Stimulated activated memory B cell treated with anti-CD40 and anti-IgM and Interleukin-4, amounts not matched to agents 10 μg/mL and 1 μg/mL and 100 μg/mL, for 72 hours (primary cell): ENCODE data around the gene PCDH8.

ENCODE experiments used
- ATAC-seq: fragments of 150-1000 bp; cut with Tn5 transposase; 2 replicates; pipeline ENCODE4 v1.10.0; 2021
- H3K27ac Mint-ChIP-seq: one replicate; pipeline ENCODE4 v1.8.0; 2022; ENCODE audit warnings: mild to moderate bottlenecking, mixed read lengths
- H3K27me3 Mint-ChIP-seq: one replicate; pipeline ENCODE4 v1.8.0; 2022; ENCODE audit warnings: mixed read lengths
- H3K36me3 Mint-ChIP-seq: one replicate; pipeline ENCODE4 v1.8.0; 2022; ENCODE audit warnings: mixed read lengths
- H3K4me1 Mint-ChIP-seq: one replicate; pipeline ENCODE4 v1.8.0; 2022; ENCODE audit warnings: mixed read lengths
- H3K4me3 Mint-ChIP-seq: one replicate; pipeline ENCODE4 v1.8.0; 2022; ENCODE audit warnings: mild to moderate bottlenecking, moderate library complexity, mixed read lengths
- H3K9me3 Mint-ChIP-seq: one replicate; pipeline ENCODE4 v1.8.0; 2022; ENCODE audit warnings: mixed read lengths

Gene PCDH8

GRCh38 chr13:52810011-52810410 lies 38.4 kb downstream of the PCDH8 start:
- ATAC-seq, result no peak
- Mint-ChIP-seq H3K27me3 (peaks cover 28% of the 10 kb centered on the region), H3K9me3 (no peaks in the 10 kb centered on the region), H3K4me1 (peaks cover 7% of the 10 kb centered on the region), H3K36me3 (no peaks in the 10 kb centered on the region), H3K27ac (no peak overlapping the region), H3K4me3 (no peak overlapping the region)

- peak; percentile 78 for ATAC-seq
- Mint-ChIP-seq H3K27me3 (peaks cover 31% of the 10 kb centered on the region), H3K27ac (no peak overlapping the region), H3K36me3 (no peaks in the 10 kb centered on the region), H3K4me3 (no peak overlapping the region), H3K9me3 (no peaks in the 10 kb centered on the region), H3K4me1 (peaks cover 7% of the 10 kb centered on the region)
Measured at GRCh38 chr13:52809310-52809769, 39.1 kb downstream of the PCDH8 start.

DNA sequence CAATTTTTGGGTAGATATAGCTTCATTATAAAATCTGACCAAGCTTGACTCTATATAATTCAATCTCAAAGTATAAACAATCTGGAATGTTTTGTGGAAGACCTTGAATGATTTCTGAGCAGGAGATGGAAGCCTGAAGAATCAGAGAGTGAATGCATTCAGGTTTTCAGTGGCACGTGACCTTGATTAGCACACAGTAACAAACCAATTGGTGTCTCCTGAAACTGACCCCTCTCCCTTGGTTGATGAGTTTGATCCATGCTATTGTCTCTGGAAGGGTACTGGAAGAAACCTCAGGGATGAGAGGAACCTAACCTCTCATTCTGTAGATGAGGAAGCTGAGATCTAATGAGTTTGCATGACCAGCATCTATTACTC lies 39.6 kb downstream of the PCDH8 start:
- Mint-ChIP-seq H3K36me3 (no peaks in the 10 kb centered on the region), H3K27ac (no peak overlapping the region), H3K4me3 (no peak overlapping the region), H3K9me3 (no peaks in the 10 kb centered on the region), H3K4me1 (peaks cover 7% of the 10 kb centered on the region), H3K27me3 (peaks cover 31% of the 10 kb centered on the region)
- no peak for ATAC-seq

DNA sequence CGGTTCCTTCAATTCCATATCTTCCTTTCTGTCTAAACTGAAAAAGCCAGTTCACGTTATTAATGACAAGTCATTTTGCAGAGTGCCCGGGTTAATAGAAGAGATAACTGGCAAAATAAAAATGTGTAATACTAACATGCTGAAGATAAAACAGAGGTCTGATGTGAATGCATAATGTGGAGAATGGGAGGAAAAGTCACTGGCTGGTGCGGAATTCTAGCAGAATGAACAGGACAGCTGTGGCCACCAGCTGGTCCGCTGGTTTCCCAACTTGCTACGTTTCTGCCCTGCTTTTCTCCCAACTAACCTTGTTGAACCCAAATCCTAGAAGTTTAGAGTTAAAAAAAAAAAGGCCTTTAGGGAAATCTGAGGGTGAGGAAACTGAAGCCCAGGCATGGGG lies 42.4 kb downstream of the PCDH8 start:
- no peaks in the 10 kb centered on the region for H3K9me3 Mint-ChIP-seq
- peaks cover 7% of the 10 kb centered on the region for H3K4me1 Mint-ChIP-seq
- peaks cover 41% of the 10 kb centered on the region for H3K27me3 Mint-ChIP-seq
- no peaks in the 10 kb centered on the region for H3K36me3 Mint-ChIP-seq
- H3K4me3 Mint-ChIP-seq, result no peak overlapping the region
- no peak overlapping the region for H3K27ac Mint-ChIP-seq
- ATAC-seq, result no peak

GRCh38 chr13:52804202-52804641 lies 44.2 kb downstream of the PCDH8 start:
- ATAC-seq, result no peak
- H3K36me3 Mint-ChIP-seq, result no peaks in the 10 kb centered on the region
- peaks cover 41% of the 10 kb centered on the region for H3K27me3 Mint-ChIP-seq
- H3K4me3 Mint-ChIP-seq, result no peak overlapping the region
- H3K4me1 Mint-ChIP-seq, result peaks cover 3% of the 10 kb centered on the region
- no peak overlapping the region for H3K27ac Mint-ChIP-seq
- no peaks in the 10 kb centered on the region for H3K9me3 Mint-ChIP-seq

DNA sequence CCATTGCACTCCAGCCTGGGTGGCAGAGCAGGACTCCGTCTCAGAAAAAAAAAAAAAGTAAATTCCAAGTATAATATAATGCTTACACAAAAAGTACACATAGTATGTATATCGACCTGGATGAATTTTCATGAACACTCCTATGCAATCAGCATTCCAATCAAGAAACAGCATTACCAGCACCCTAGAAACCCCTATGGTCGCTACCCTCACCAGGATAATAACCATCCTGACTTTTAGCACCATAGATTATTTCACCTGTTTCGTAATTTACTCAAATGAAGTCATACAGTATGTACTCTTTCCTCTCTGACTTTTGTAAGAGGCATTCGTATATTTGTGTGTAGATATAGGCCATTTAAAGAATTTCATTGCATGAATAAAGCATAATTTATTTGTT lies 47.6 kb downstream of the PCDH8 start:
- peaks cover 36% of the 10 kb centered on the region for H3K27me3 Mint-ChIP-seq
- H3K36me3 Mint-ChIP-seq, result no peaks in the 10 kb centered on the region
- no peaks in the 10 kb centered on the region for H3K4me1 Mint-ChIP-seq
- no peak overlapping the region for H3K4me3 Mint-ChIP-seq
- peaks cover 2% of the 10 kb centered on the region for H3K9me3 Mint-ChIP-seq
- ATAC-seq, result no peak
- H3K27ac Mint-ChIP-seq, result no peak overlapping the region

GRCh38 chr13:52798770-52799430 lies 49.5 kb downstream of the PCDH8 start:
- Mint-ChIP-seq H3K36me3 (no peaks in the 10 kb centered on the region), H3K4me1 (no peaks in the 10 kb centered on the region), H3K4me3 (no peak overlapping the region), H3K9me3 (peaks cover 2% of the 10 kb centered on the region), H3K27me3 (peaks cover 17% of the 10 kb centered on the region), H3K27ac (no peak overlapping the region)
- ATAC-seq, result no peak

GRCh38 chr13:52797176-52797575 lies 51.3 kb downstream of the PCDH8 start:
- Mint-ChIP-seq H3K27me3 (no peaks in the 10 kb centered on the region), H3K36me3 (no peaks in the 10 kb centered on the region)

GRCh38 chr13:52794589-52794988 lies 53.9 kb downstream of the PCDH8 start:
- Mint-ChIP-seq H3K36me3 (no peaks in the 10 kb centered on the region), H3K4me3 (no peak overlapping the region), H3K27me3 (peaks cover 11% of the 10 kb centered on the region), H3K4me1 (no peaks in the 10 kb centered on the region), H3K27ac (no peak overlapping the region), H3K9me3 (peaks cover 2% of the 10 kb centered on the region)
- no peak for ATAC-seq

More at GRCh38 chr13:52797176-52797575, 51.3 kb downstream of the PCDH8 start:
- ATAC-seq, result no peak
- no peak overlapping the region for H3K27ac Mint-ChIP-seq
- H3K4me1 Mint-ChIP-seq, result no peaks in the 10 kb centered on the region
- H3K4me3 Mint-ChIP-seq, result no peak overlapping the region
- peaks cover 2% of the 10 kb centered on the region for H3K9me3 Mint-ChIP-seq

- H3K36me3 Mint-ChIP-seq, result no peaks in the 10 kb centered on the region
- no peaks in the 10 kb centered on the region for H3K4me1 Mint-ChIP-seq
- no peak for ATAC-seq
- no peak overlapping the region for H3K4me3 Mint-ChIP-seq
- H3K27me3 Mint-ChIP-seq, result peaks cover 11% of the 10 kb centered on the region
- no peak overlapping the region for H3K27ac Mint-ChIP-seq
- no peaks in the 10 kb centered on the region for H3K9me3 Mint-ChIP-seq
Measured at GRCh38 chr13:52793515-52794061, 54.9 kb downstream of the PCDH8 start.
